ENCODE data around the gene NOX4. TPM values are rescaled to one million over a fixed set of nuclear protein-coding genes. Genes with fewer than 3 reads are reported as not detected.

NOX4 gene
- total RNA-seq, 3 donors from 2014 or later = 0.65 to 1.2 TPM; not detected in 1

GRCh38 chr11:89463266-89463780, 27.9 kb downstream of the NOX4 start:
- ATAC-seq (no peak), DNase-seq (no peak)
- intact Hi-C loops (cut with DNase I, micrococcal nuclease) = no loop called here
- H3K4me1 ChIP-seq (ENCODE audit: low read depth) = no peaks in the 10 kb centered on the region
- TF ChIP-seq CTCF (IDR thresholded peaks at IDR 0.05) = no peak
- no peaks in the 10 kb centered on the region for H3K36me3 ChIP-seq (ENCODE audit: low read depth)
- H3K4me3 ChIP-seq = no peak overlapping the region
- no peaks in the 10 kb centered on the region for H3K9me3 ChIP-seq

- no peaks in the 10 kb centered on the region for H3K9me3 ChIP-seq
- no peaks in the 10 kb centered on the region for H3K4me1 ChIP-seq (ENCODE audit: low read depth)
- H3K36me3 ChIP-seq (ENCODE audit: low read depth) = no peaks in the 10 kb centered on the region
- DNase-seq (no peak), ATAC-seq (no peak)
- no peak for TF ChIP-seq CTCF (IDR thresholded peaks at IDR 0.05)
- intact Hi-C loops (cut with DNase I, micrococcal nuclease) = no loop called here
- no peak overlapping the region for H3K4me3 ChIP-seq
Measured at GRCh38 chr11:89458716-89459115, 32.5 kb downstream of the NOX4 start.

GRCh38 chr11:89457190-89457589, 34.0 kb downstream of the NOX4 start:
- TF ChIP-seq CTCF (IDR thresholded peaks at IDR 0.05) = no peak
- intact Hi-C loops (cut with DNase I, micrococcal nuclease) = no loop called here
- Histone ChIP-seq H3K4me3 (no peak overlapping the region), H3K36me3 (ENCODE audit: low read depth) (no peaks in the 10 kb centered on the region), H3K9me3 (no peaks in the 10 kb centered on the region), H3K4me1 (ENCODE audit: low read depth) (no peaks in the 10 kb centered on the region)
- DNase-seq (no peak), ATAC-seq (no peak)

GRCh38 chr11:89456681-89457080, 34.5 kb downstream of the NOX4 start:
- Histone ChIP-seq H3K9me3 (no peaks in the 10 kb centered on the region), H3K36me3 (ENCODE audit: low read depth) (no peaks in the 10 kb centered on the region), H3K4me3 (no peak overlapping the region), H3K4me1 (ENCODE audit: low read depth) (no peaks in the 10 kb centered on the region)
- no peak for DNase-seq
- no peak for ATAC-seq
- no peak for TF ChIP-seq CTCF (IDR thresholded peaks at IDR 0.05)
- intact Hi-C loops (cut with DNase I, micrococcal nuclease) = no loop called here

GRCh38 chr11:89452780-89453179, 38.4 kb downstream of the NOX4 start:
- intact Hi-C loops (cut with DNase I, micrococcal nuclease) = no loop called here
- H3K4me1 ChIP-seq (ENCODE audit: low read depth) = no peaks in the 10 kb centered on the region
- DNase-seq (no peak), ATAC-seq (no peak)
- no peak for TF ChIP-seq CTCF (IDR thresholded peaks at IDR 0.05)
- H3K4me3 ChIP-seq = no peak overlapping the region
- H3K9me3 ChIP-seq = no peaks in the 10 kb centered on the region
- H3K36me3 ChIP-seq (ENCODE audit: low read depth) = no peaks in the 10 kb centered on the region

GRCh38 chr11:89447845-89448244, 43.3 kb downstream of the NOX4 start:
- TF ChIP-seq CTCF (IDR thresholded peaks at IDR 0.05) = no peak
- H3K4me3 ChIP-seq = no peak overlapping the region
- no peaks in the 10 kb centered on the region for H3K9me3 ChIP-seq
- H3K4me1 ChIP-seq (ENCODE audit: low read depth) = no peaks in the 10 kb centered on the region
- H3K36me3 ChIP-seq (ENCODE audit: low read depth) = no peaks in the 10 kb centered on the region
- ATAC-seq (no peak), DNase-seq (no peak)
- intact Hi-C loops (cut with DNase I, micrococcal nuclease) = no loop called here

Measured in mucosa of descending colon (tissue), 3 donors.